ENCODE measurements around the gene ANKEF1.
"Not testable (repeated sequence)": the region's sequence is repeated elsewhere in the genome, so short reads cannot be mapped to it uniquely, and the experiment has no call there.

Gene ANKEF1

DNA sequence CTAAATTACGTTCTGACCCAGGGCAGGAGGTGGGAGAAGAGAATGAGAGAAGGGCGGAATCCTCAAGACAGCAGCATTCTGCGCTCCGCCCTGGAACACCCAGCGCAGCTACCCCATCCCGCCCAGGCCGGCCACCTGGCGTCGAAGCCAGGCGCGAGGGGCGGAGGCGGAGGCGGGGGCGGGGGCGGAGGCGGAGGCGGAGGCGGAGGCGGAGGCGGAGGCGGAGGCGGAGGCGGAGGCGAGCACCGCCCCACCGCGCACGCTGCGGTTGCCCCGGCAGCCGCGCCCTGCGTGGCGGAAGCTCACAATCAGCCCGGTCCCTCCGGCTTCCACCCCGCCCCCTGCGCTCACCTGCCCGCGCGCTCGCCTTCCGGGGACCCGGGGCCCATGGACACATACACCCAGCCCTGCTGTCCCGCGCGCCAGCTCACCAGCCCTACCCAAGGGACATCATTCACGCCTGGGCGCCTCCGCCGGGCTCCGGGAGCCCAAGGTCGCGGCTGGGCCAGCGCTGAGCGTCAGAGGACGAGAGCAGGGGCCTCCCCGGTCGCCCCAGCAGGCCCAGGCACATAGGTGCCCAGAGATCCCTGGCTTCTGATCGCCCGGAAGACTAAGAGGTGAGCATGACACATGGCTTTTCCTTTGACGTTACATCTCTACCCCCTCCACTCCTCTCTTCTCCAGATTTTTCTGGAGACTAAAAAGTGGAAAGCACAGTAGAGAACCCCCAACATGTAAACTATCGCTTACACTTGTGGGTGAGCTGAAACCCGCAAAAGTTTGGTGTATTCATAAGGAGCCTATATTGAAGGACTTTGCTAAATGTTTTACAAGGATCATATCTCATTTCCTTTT is at the start of gene ANKEF1:
TSS of gene ANKEF1 (plus strand) at position 271 of the 855 bp plus-strand sequence. CDS start 3,315 bp downstream, outside the sequence.
- DNase-seq (ENCODE audit: low spot score), result peak; percentile 92

DNA sequence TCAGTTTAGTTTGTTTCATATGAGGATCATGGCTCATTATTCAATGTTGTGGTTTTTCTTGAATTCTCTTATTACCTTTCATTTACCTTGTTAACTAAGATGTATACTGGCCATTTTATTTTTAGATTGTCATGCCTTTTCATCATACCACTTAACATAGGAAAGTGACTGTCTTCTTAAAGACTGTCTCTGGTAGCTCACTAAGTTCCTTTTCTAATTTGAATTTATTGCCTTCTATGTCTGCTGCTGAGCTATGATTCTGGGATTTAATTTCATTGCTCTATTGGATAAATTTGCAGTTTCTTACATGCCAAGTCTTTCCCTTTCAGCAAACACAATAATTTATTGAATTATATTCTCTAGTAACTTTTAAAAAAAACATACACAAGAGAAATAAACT is 49.5 kb upstream of the ANKEF1 start:
- DNase-seq (ENCODE audit: low spot score), result no peak

DNA sequence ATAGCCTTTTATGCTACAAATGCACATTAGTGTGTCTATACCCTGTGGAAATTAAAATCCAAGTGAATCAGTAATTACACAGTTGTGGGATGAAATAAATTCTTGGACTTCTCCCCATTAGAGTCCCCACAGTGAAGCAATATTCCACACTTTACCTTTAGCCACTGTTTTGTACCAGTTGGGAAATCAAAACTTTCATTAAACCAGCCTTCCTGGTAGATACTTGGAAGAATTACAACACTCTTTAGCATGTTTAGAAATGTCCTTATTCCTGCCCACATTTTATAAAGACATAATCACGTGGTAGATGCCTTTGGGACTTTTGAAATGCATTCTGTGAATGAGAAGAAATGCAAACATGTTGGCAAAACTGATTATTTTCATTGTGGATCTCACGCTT is 49.0 kb upstream of the ANKEF1 start:
- no peak for DNase-seq (ENCODE audit: low spot score)

GRCh38 chr20:9989066-9989724 is 45.6 kb upstream of the ANKEF1 start:
- no peak for DNase-seq (ENCODE audit: low spot score)

DNA sequence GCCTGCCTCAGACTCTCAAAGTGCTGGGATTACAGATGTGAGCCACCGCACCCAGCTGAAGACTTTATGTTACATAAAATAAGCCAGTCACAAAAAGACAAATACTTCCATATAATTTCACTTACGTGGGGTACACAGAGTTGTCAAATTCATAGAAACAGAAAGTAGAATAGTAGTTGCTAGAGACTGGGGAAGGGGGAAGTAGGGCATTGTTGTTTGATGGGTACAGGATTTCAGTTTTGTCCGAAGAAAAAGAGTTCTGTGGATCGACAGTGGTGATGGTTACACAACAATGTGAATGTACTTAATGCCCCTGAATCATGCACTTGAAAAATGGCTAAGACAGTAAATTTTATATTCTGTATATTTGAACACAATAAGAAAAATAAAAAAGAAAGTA is 41.6 kb upstream of the ANKEF1 start:
- DNase-seq (ENCODE audit: low spot score), result no peak

- DNase-seq (ENCODE audit: low spot score), result no peak
Observed at GRCh38 chr20:9994676-9995075, 40.1 kb upstream of the ANKEF1 start.

DNA sequence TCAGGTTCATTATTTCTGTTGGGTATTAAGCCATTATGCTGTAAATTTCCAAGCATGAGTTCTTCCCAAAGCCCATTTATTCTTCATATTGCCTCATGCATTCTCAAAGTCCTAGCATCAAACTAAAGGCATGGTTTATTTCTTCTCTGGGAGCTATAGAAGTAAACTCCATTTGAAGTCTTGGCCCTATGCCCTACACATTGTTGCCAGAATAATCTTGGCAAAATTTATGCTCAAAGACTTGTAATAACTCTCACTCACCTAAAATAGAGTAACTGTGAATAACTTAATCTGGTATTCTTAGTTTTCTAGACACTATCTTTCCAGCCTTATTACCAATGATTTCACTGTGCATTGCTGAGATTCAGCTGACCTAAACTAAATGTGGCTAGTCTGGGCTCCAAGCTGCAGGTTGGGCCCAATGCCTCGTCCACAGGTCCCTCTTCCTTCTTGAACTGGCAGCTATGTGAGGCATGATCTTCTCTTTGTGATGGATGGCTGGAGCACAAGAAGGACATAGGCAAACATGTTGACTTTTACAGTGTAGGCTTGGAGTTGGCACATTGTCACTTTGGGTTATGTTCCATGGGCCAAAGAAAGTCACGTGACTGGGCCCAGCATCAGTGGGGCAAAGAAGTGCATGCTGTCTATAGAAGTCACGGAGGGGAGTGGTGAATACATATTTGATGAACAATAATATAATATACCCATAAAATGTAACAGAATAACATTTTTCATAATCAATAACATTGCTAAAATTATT is 39.1 kb upstream of the ANKEF1 start:
- DNase-seq (ENCODE audit: low spot score), result no peak

DNA sequence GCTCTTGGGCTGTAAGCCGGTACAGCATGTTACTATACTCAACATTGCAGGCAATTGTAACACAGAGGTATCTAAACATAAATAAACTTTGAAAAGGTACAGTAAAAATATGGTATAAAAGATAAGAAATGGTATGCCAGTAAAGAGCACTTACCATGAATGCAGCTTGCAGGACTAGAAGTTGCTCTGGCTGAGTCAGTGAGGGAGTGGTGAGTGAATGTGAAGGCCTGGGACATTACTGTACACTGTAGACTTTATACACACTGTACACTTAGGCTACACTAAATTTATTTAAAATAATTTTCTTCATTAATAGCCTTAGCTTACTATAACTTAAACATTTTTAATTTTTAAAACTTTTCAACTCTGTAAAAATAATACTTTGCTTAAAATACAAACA is 37.8 kb upstream of the ANKEF1 start:
- no peak for DNase-seq (ENCODE audit: low spot score)

DNA sequence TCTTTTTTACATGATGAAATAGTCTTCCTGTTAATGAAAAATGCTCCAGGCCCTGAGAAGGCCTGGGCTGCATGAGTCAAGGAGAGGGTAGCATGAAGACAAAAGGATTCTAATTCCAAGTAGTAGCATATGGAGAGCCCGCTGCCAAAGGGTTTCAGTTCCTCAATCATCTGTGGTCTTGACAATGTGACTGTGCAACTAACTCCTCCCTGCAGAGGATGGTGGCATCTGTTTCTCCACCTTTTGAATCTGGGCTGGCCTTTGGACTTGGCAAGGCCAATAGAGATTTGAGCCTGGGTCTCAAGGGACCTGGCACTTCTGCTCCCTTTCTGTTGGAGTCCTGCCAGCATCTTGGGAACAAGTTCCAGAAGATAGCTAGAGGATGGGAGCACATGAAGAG is 35.1 kb upstream of the ANKEF1 start:
- no peak for DNase-seq (ENCODE audit: low spot score)

DNA sequence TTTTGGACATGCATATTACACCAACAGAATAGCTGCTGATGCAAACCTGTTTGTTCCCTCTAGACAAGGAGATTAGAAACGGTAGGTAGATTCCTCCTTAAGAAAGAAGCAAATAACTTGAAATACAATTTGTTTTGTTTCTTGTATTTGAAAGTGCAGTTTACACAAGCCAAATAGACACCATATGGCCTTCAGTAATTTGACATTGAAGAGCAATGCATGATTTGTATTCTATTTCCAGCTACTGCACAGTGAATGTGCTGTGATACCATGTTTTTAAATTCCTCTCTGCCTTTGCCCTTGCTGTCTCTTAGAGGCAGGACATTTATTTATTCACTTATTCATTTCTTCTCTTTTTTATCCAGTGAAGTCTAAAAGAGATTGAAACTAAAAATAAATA is 31.9 kb upstream of the ANKEF1 start:
- no peak for DNase-seq (ENCODE audit: low spot score)

DNA sequence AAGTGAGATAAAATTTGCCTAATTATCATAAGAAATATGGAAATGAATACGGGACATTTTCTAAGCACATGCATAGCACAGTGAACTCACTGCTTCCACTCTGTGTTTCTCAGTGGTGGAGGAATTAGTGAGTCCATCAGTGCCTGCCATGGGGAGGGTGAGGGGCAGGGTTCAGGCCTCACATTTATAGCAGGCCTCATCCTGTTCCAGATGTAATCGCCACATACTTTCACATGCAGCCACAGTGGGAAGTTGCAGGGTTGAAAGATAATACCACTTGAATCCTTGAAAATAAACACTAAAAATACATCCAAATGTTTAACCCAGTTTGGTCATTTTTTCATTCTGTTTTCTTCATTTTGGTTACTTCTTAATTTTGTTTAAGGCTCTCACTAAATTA is 29.9 kb upstream of the ANKEF1 start:
- DNase-seq (ENCODE audit: low spot score), result no peak

DNA sequence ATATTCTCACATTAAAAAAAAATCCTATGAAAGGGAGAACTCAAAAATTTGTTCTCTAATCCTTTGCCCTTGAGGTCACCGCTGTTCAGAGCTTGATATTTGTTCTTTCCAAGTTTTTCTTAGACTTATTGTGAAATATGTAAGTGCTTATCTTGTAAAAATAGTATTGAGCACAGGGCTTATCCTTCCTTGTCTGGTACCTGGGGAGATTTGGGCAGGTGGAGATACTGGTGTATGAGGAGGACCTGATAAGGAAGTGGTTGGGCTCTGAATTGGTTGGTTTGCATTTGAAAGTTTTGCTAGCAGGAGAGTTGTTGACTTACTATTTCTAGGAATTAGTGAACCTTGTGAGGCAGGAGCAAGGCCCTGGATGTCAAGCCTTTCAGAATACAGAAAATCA is 28.9 kb upstream of the ANKEF1 start:
- peak; percentile 12 for DNase-seq (ENCODE audit: low spot score)

GRCh38 chr20:10006447-10007090 is 28.2 kb upstream of the ANKEF1 start:
- DNase-seq (ENCODE audit: low spot score), result no peak

- no peak for DNase-seq (ENCODE audit: low spot score)
Observed at GRCh38 chr20:10007158-10007557, 27.6 kb upstream of the ANKEF1 start.

DNA sequence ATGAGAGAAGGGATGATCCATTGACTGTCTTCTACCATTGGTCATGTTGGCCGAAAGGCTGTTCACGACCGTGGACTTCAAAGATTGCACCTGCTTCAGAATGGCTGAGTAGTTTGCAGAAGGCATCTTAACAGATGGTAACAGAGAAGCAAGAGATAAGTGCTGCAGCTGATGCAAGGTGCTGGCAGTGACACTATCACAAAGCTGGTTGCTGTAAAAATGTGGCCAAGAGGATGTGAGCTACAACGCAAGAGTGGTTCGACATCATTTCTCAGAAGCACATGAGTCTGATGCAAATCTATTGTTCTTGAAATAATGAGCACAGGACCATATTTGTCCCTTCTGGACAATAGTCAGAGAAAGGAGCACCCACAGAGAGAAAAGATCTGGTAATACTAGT is 27.0 kb upstream of the ANKEF1 start:
- DNase-seq (ENCODE audit: low spot score), result no peak

- no peak for DNase-seq (ENCODE audit: low spot score)
Observed at GRCh38 chr20:10012464-10012863, 22.3 kb upstream of the ANKEF1 start.

DNA sequence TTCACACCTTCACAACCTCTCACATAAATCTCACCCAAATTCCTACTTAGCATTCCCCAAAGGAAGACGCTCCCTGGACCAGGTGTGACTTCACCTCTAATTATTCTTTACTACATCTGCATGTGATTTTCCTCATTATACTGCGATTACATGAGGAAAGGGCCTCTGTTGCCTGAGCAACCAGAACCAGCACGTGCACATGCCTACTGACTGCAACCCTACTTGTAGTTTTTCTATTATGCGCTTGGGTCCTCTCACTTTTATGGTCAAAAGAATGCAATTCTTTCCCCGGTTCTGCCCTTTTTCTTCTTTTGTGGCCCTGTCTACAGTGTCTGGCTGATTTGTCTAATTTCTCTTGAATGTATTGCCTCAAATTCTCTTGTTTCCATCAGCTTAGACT is 20.4 kb upstream of the ANKEF1 start:
- no peak for DNase-seq (ENCODE audit: low spot score)

GRCh38 chr20:10020937-10021336 is 13.8 kb upstream of the ANKEF1 start:
- DNase-seq (ENCODE audit: low spot score), result no peak

GRCh38 chr20:10022625-10023024 is 12.2 kb upstream of the ANKEF1 start:
- no peak for DNase-seq (ENCODE audit: low spot score)

- DNase-seq (ENCODE audit: low spot score), result no peak
Observed at GRCh38 chr20:10023911-10024310, 10.9 kb upstream of the ANKEF1 start.

- DNase-seq (ENCODE audit: low spot score), result not testable (repeated sequence)
Observed at GRCh38 chr20:10031451-10032215, 3.2 kb upstream of the ANKEF1 start.

DNA sequence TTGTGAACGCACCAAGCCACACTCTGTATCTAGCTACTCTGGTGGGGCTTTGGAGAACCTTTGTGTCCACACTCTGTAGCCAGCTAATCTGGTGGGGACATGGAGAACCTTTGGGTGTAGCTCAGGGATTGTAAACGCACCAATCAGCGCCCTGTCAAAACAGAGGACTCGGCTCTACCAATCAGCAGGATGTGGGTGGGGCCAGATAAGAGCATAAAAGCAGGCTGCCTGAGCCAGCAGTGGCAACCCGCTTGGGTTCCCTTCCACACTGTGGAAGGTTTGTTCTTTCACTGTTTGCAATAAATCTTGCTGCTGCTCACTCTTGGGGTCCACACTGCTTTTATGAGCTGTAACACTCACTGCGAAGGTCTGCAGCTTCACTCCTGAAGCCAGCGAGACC is 2.5 kb upstream of the ANKEF1 start:
- not testable (repeated sequence) for DNase-seq (ENCODE audit: low spot score)
